GM12891 (cell line): Measurements from ENCODE around the gene MRPL45.

Experiments
- POLR2A ChIP-seq: IDR thresholded peaks from 2 replicates; pipeline ENCODE4 v1.6.1; 2011; ENCODE audit warnings: low read depth, low read length, control low read depth
- POLR2AphosphoS5 ChIP-seq: IDR thresholded peaks from 2 replicates; pipeline ENCODE4 v1.6.1; 2011; ENCODE audit warnings: low read depth, low read length, control low read depth
- TAF1 ChIP-seq: IDR thresholded peaks from 2 replicates; pipeline ENCODE4 v1.6.1; 2011; ENCODE audit warnings: low read depth, low read length, control low read depth

DNA sequence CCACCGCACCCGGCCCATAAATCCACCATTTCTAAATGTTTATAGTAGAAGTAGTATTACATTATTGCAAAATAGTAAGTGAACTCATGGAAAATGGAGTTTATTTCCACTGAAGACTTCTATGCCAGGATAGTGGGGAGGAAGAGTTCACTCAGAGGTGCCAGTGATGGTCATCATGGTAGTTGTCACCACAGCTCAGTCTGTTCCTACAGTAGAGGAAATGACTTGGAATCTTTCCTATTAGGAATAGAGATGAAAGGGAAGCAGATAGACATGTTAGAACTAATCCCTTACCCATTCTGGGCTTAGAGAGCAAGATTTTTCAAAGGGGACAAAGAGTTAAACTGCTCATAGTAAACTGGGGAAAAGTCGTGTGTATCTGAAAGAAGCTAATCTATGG, 20.1 kb downstream of the MRPL45 start:
- TF ChIP-seq POLR2A = no peak
- TF ChIP-seq POLR2AphosphoS5 = no peak
- TF ChIP-seq TAF1 = no peak
